ENCODE data around the gene DMRT2.

DNA sequence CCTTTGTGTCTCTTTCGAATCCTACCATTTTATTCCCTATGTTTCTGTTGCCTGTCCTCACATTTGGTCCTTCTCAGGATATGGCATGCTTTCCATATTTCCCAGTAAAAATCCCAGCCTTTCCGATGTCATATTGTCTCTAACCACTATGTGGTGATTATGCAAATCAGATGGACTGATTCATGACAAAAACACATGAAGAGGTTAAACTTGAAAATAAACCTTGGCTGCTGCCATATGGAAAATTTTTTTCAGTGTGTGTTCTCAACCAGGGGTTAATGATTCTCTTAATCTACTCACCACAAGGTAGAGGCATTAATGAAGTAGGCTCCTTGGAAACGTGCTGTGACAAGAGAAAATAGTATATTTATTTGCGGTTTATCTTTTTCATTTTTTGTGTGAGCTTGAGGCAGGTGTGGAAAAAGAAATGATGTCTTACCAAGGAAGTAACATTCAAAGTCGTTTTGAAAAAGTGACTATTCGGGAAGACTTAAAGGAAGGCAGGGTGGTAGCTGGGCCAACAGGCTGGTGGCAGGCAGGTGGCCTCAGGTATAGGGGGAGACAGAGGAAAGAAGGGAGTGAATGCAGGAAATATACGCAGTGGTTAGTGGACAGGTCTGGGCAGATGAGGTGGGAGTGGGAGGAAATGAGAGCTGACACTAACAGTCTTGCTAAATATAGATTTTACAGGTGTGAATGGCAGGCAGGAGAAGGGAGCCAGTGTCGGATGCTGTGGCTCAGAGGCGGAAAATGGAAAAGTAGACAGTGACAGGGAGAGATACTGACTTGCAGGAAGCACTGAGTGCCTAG lies 46.2 kb downstream of the DMRT2 start:
- TF ChIP-seq, protein P1, sequence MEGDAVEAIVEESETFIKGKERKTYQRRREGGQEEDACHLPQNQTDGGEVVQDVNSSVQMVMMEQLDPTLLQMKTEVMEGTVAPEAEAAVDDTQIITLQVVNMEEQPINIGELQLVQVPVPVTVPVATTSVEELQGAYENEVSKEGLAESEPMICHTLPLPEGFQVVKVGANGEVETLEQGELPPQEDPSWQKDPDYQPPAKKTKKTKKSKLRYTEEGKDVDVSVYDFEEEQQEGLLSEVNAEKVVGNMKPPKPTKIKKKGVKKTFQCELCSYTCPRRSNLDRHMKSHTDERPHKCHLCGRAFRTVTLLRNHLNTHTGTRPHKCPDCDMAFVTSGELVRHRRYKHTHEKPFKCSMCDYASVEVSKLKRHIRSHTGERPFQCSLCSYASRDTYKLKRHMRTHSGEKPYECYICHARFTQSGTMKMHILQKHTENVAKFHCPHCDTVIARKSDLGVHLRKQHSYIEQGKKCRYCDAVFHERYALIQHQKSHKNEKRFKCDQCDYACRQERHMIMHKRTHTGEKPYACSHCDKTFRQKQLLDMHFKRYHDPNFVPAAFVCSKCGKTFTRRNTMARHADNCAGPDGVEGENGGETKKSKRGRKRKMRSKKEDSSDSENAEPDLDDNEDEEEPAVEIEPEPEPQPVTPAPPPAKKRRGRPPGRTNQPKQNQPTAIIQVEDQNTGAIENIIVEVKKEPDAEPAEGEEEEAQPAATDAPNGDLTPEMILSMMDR (IDR thresholded peaks at IDR 0.05; ENCODE audit: insufficient read depth, low read length, poor library complexity, severe bottlenecking): no peak
- TF ChIP-seq EZH2phosphoT487 (conservative IDR thresholded peaks at IDR 0.05; ENCODE audit: low read length): no peak

All from SU-DHL-6 (cell line).